ENCODE data around the gene KCTD8. TPM values are rescaled to one million over a fixed set of nuclear protein-coding genes. Genes with fewer than 3 reads are reported as not detected.

KCTD8 gene
- total RNA-seq = 1 to 10 TPM in 2 of 4 donors, under 1 TPM in 2; 0.66 to 2.4 (median 1.5) TPM

DNA sequence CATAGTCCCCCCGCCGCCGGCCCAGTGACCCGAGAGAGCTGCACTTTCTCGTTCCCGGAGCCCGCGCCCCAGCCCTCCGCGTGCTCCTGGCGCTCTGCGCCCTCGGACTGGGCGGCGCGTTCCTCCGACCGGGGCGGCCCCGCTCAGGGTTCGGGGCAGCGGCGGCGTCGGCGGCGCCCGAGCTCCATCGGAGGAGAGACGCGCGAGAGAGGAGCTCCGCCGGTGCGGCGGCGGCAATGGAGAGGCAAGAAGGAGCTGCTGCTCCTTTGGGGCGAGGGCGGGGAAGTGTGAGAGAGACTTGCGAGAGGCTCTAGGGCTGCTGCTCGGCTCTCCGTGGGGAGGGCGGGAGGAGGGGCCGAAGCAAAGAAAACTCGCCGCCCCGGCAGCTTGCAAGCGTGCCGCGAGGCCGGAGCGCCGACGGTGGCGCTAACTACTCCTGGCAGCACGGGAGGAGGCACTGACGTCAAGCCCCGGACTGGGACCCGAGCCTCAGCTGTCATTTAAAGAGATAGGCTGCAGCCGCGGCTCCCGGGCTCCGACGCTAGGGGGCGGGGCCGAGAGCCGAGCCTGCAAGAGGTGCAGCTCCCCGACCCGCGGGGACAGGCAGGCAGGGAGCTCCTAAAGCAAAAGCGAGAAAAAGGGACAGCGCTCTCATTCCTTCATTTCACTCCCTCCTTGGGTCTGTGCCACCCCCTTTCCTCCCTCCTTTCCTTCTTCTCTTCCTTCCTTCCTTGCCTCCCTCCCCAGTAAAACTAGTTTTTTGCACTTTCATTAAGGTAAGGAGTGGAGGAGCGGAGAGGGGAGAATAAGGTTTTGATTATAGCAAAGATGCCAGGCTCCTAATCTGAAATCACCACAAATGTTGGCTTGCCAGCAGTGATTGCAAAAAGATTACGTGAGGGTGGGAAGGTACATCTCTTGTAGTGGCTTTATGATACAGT, at the start of gene KCTD8:
Gene KCTD8 (minus strand): TSS at position 289 of the 941 bp plus-strand sequence.
- TF ChIP-seq POLR2AphosphoS5 (IDR thresholded peaks at IDR 0.05) (peak; percentile 73 to 75), EP300 (IDR thresholded peaks at IDR 0.05) (no peak)
- TF ChIP-seq, protein P1, sequence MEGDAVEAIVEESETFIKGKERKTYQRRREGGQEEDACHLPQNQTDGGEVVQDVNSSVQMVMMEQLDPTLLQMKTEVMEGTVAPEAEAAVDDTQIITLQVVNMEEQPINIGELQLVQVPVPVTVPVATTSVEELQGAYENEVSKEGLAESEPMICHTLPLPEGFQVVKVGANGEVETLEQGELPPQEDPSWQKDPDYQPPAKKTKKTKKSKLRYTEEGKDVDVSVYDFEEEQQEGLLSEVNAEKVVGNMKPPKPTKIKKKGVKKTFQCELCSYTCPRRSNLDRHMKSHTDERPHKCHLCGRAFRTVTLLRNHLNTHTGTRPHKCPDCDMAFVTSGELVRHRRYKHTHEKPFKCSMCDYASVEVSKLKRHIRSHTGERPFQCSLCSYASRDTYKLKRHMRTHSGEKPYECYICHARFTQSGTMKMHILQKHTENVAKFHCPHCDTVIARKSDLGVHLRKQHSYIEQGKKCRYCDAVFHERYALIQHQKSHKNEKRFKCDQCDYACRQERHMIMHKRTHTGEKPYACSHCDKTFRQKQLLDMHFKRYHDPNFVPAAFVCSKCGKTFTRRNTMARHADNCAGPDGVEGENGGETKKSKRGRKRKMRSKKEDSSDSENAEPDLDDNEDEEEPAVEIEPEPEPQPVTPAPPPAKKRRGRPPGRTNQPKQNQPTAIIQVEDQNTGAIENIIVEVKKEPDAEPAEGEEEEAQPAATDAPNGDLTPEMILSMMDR (IDR thresholded peaks at IDR 0.05) = peak; percentile 60 to 76 (median 67)
- H3K9me3 ChIP-seq = no peaks in the 10 kb centered on the region
- peaks cover 16 to 42% (median 39%) of the 10 kb centered on the region in 4 donors for H3K4me1 ChIP-seq
- peaks cover 0 to 30% (median 2%) of the 10 kb centered on the region in 4 donors for H3K27me3 ChIP-seq
- no peaks in the 10 kb centered on the region for H3K36me3 ChIP-seq
- intact Hi-C loops (cut with DNase I) = loop anchor here (5.0 to 10.0 kb wide), 2 partner anchors 46 to 229 kb away; partner anchors contain the start of gene GUF1
- peak within 1 kb of the TSS; percentile 65 to 75 (median 71) for H3K4me3 ChIP-seq
- 1% methylated on average over 46 of the region's 74 CpGs for WGBS
- DNase-seq (ENCODE audit: extremely low spot score) = peak; percentile 96
- H3K27ac ChIP-seq (replicated peaks in 1 of 4) = peak within 1 kb of the TSS; percentile 87 to 94 (median 89)

DNA sequence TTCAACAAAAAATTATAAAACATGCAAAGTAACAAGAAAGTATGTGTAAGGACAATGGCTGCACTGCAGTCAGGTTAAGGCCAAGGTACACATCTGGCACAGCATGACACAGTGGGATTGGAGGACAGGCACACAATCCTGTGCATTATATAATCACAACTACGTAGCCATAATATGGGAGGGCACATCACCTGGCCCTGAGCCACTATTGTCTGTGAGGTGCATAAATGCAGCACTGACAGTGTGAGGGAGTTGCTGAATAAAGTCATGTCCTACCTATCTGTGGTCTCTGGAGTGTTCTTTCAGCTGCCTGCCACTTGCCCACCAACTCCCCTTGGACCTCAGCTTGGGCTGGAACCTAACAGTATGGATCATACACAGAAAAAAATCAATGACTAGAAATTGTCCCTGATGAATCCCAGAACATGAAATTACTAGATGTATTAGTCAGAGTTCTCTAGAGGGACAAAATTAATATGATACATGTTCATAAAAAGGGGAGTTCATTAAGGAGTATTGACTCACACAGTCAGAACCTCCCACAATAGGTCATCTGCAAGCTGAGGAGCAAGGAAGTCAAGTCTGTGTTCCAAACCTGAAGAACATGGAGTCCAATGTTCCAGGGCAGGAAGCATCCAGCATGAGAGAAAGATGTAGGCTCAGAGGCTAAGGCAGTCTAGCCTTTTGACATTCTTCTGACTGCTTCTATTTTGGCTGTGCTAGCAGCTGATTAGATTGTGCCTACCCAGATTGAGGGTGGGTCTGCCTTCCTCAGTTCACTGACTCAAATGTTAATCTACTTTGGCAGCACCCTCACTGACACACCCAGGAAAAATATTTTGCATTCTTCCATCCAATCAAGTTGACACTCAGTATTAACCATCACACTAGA, 46.4 kb upstream of the KCTD8 start:
- no peaks in the 10 kb centered on the region for H3K9me3 ChIP-seq
- no peaks in the 10 kb centered on the region for H3K4me1 ChIP-seq
- TF ChIP-seq POLR2AphosphoS5 (IDR thresholded peaks at IDR 0.05) = no peak
- TF ChIP-seq, protein P1 (IDR thresholded peaks at IDR 0.05) = no peak
- TF ChIP-seq EP300 (IDR thresholded peaks at IDR 0.05) = no peak
- no peak for TF ChIP-seq POLR2A (IDR thresholded peaks at IDR 0.05; ENCODE audit: low read depth)
- no peaks in the 10 kb centered on the region for H3K27me3 ChIP-seq
- intact Hi-C loops (cut with DNase I) = loop anchor here (10.0 kb wide), 1 partner anchor 50 kb away; the partner anchor contains the start of gene KCTD8
- no peak overlapping the region for H3K27ac ChIP-seq (replicated peaks in 1 of 4)
- 0% methylated on average over 1 of the region's 1 CpG for WGBS
- H3K4me3 ChIP-seq = no peak overlapping the region
- DNase-seq (ENCODE audit: extremely low spot score) = no peak
- no peaks in the 10 kb centered on the region for H3K36me3 ChIP-seq

DNA sequence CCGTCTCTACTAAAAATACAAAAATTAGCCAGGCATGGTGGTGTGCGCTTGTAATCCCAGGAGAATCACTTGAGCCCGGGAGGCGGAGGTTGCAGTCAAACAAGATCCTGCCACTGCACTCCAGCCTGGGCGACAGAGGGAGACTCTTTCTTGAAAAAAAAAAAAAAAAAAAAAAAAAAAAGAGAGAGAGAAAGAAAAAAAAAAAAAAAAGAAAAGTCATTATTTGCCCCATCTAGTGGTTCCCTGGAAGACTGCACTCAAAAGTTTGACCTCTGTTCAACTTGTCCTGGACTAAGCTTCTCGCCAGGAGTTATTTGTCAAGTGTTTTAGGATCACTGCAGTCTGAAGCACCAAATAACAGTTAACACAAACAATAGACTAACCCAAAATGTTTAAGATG, 45.3 kb upstream of the KCTD8 start:
- DNase-seq (ENCODE audit: extremely low spot score) = no peak
- Histone ChIP-seq H3K9me3 (no peaks in the 10 kb centered on the region), H3K4me1 (no peaks in the 10 kb centered on the region), H3K36me3 (no peaks in the 10 kb centered on the region), H3K4me3 (no peak overlapping the region), H3K27ac (replicated peaks in 1 of 4) (no peak overlapping the region), H3K27me3 (peaks cover 0 to 2% (median 0%) of the 10 kb centered on the region in 4 donors)
- TF ChIP-seq, protein P1 (IDR thresholded peaks at IDR 0.05) = peak; percentile 27 to 47 (median 42)
- no peak for TF ChIP-seq POLR2AphosphoS5 (IDR thresholded peaks at IDR 0.05)
- no peak for TF ChIP-seq POLR2A (IDR thresholded peaks at IDR 0.05; ENCODE audit: low read depth)
- no peak for TF ChIP-seq EP300 (IDR thresholded peaks at IDR 0.05)
- 37% methylated on average over 6 of the region's 6 CpGs for WGBS
- intact Hi-C loops (cut with DNase I) = loop anchor here (10.0 kb wide), 1 partner anchor 49 kb away; the partner anchor contains the start of gene KCTD8

DNA sequence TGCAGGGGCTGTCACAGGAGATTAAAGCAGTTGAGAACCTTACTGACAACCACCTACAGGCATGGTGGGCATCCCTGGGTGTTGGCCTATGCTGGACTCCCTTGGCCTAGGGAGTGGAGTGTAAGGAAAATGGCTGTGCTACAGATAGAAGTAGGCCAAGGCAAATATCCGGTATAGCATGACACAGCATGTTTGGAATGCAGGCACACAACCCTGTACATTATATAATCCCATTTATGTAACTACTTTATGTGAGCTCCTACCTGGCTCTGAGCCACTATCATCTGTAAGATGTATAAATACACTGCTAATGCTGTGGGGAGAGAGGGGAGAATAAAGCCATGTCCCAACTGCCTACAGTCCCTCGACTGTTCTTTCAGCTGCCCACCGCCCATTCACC, 38.7 kb upstream of the KCTD8 start:
- no peaks in the 10 kb centered on the region for H3K9me3 ChIP-seq
- no peak overlapping the region for H3K4me3 ChIP-seq
- H3K36me3 ChIP-seq = no peaks in the 10 kb centered on the region
- TF ChIP-seq POLR2A (IDR thresholded peaks at IDR 0.05; ENCODE audit: low read depth) = no peak
- no peak for TF ChIP-seq EP300 (IDR thresholded peaks at IDR 0.05)
- TF ChIP-seq, protein P1 (IDR thresholded peaks at IDR 0.05) = no peak
- TF ChIP-seq POLR2AphosphoS5 (IDR thresholded peaks at IDR 0.05) = no peak
- no peak overlapping the region for H3K27ac ChIP-seq (replicated peaks in 1 of 4)
- intact Hi-C loops (cut with DNase I) = no loop called here
- no peak for DNase-seq (ENCODE audit: extremely low spot score)
- H3K27me3 ChIP-seq = peaks cover 0 to 2% (median 0%) of the 10 kb centered on the region in 4 donors
- WGBS = 67% methylated on average over 3 of the region's 3 CpGs
- no peaks in the 10 kb centered on the region for H3K4me1 ChIP-seq
